ENCODE measurements around the gene CELF4. TPM values are rescaled to one million over a fixed set of nuclear protein-coding genes. Genes with fewer than 3 reads are reported as not detected.
A peak's percentile ranks its signal among the peaks of the same experiment; 100 is the strongest.

The CELF4 gene
- total RNA-seq, 1 donor from 2014 or later, result 0.22 TPM

DNA sequence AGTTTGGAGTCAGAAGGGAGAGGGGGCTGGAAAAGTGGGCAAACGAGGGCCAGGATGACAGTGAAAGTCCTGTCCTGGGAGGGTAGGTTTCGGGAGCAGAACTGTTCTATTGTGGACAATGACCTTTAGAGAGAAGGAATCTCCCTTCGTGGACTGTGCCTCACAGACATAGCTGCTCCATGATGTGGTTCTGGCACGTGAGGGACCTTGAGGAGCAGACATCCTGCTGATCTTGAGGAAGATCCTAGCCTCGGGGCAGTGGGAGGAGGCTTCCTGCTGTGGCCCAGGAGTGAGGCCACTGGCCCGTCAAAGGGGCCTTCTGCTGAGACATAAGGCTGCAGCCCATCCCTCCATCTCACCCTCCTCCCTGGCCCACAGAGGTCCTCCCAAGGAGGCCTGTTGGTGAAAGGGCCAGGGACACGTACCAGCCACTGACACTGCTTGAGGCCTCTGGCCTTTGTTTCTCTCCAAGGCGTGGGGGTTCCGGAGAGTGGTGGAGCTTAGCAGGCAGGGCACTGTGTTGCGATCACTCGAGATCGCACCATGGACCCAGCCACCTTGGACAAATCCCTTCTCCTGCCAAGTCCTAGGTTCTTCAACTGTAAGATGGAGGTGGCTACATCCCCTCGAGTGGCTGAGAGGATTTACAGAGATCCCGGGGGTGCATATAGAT is 167.2 kb downstream of the CELF4 start:
- DNase-seq (ENCODE audit: low spot score), result no peak
- H3K27me3 Mint-ChIP-seq (ENCODE audit: low read depth), result no peaks in the 10 kb centered on the region
- H3K27ac Mint-ChIP-seq (ENCODE audit: unreplicated experiment), result no peak overlapping the region
- H3K9me3 Mint-ChIP-seq (ENCODE audit: low read depth), result no peaks in the 10 kb centered on the region
- H3K4me3 Mint-ChIP-seq (ENCODE audit: unreplicated experiment), result no peak overlapping the region
- H3K36me3 Mint-ChIP-seq (ENCODE audit: low read depth), result no peaks in the 10 kb centered on the region
- TF ChIP-seq CTCF (IDR thresholded peaks at IDR 0.05), result no peak
- H3K4me1 Mint-ChIP-seq (ENCODE audit: low read depth), result peaks cover 14% of the 10 kb centered on the region

- no peak overlapping the region for H3K27ac Mint-ChIP-seq (ENCODE audit: unreplicated experiment)
- no peak for DNase-seq (ENCODE audit: low spot score)
- H3K27me3 Mint-ChIP-seq (ENCODE audit: low read depth), result peaks cover 5% of the 10 kb centered on the region
- TF ChIP-seq CTCF (IDR thresholded peaks at IDR 0.05), result no peak
- H3K9me3 Mint-ChIP-seq (ENCODE audit: low read depth), result no peaks in the 10 kb centered on the region
- no peaks in the 10 kb centered on the region for H3K36me3 Mint-ChIP-seq (ENCODE audit: low read depth)
- no peak overlapping the region for H3K4me3 Mint-ChIP-seq (ENCODE audit: unreplicated experiment)
- H3K4me1 Mint-ChIP-seq (ENCODE audit: low read depth), result peaks cover 8% of the 10 kb centered on the region
Measured at GRCh38 chr18:37397814-37398213, 167.8 kb downstream of the CELF4 start.

GRCh38 chr18:37396971-37397720 is 168.5 kb downstream of the CELF4 start:
- H3K27me3 Mint-ChIP-seq (ENCODE audit: low read depth), result peaks cover 10% of the 10 kb centered on the region
- H3K36me3 Mint-ChIP-seq (ENCODE audit: low read depth), result no peaks in the 10 kb centered on the region
- H3K9me3 Mint-ChIP-seq (ENCODE audit: low read depth), result no peaks in the 10 kb centered on the region
- TF ChIP-seq CTCF (IDR thresholded peaks at IDR 0.05), result no peak
- no peak overlapping the region for H3K4me3 Mint-ChIP-seq (ENCODE audit: unreplicated experiment)
- DNase-seq (ENCODE audit: low spot score), result no peak
- no peak overlapping the region for H3K27ac Mint-ChIP-seq (ENCODE audit: unreplicated experiment)
- peaks cover 6% of the 10 kb centered on the region for H3K4me1 Mint-ChIP-seq (ENCODE audit: low read depth)

GRCh38 chr18:37395631-37396030 is 170.0 kb downstream of the CELF4 start:
- H3K4me3 Mint-ChIP-seq (ENCODE audit: unreplicated experiment), result no peak overlapping the region
- DNase-seq (ENCODE audit: low spot score), result no peak
- peaks cover 6% of the 10 kb centered on the region for H3K4me1 Mint-ChIP-seq (ENCODE audit: low read depth)
- H3K9me3 Mint-ChIP-seq (ENCODE audit: low read depth), result no peaks in the 10 kb centered on the region
- no peaks in the 10 kb centered on the region for H3K36me3 Mint-ChIP-seq (ENCODE audit: low read depth)
- no peak for TF ChIP-seq CTCF (IDR thresholded peaks at IDR 0.05)
- H3K27me3 Mint-ChIP-seq (ENCODE audit: low read depth), result peaks cover 15% of the 10 kb centered on the region
- no peak overlapping the region for H3K27ac Mint-ChIP-seq (ENCODE audit: unreplicated experiment)

DNA sequence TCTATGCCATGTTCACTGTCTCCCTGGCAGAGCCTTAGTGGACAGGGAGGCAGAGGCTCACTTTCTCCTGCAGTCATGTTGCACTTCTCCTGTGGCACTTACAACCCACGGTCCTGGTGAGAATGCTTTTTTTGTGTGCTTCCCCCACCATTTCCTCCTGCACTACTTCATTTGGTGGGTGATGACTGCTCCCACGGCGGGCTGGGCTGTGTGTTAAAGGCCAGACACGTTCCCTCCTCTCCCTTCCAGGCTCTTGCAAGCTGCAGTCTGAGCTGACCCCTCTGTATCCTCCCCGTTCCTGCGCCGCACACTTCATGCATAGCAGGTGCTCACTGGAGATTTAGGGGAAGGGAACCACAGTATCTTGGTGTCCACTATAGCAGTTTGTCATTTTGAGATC is 170.5 kb downstream of the CELF4 start:
- H3K27me3 Mint-ChIP-seq (ENCODE audit: low read depth), result peaks cover 15% of the 10 kb centered on the region
- peak overlapping the region; percentile 41 for H3K4me3 Mint-ChIP-seq (ENCODE audit: unreplicated experiment)
- peaks cover 3% of the 10 kb centered on the region for H3K9me3 Mint-ChIP-seq (ENCODE audit: low read depth)
- no peak for DNase-seq (ENCODE audit: low spot score)
- H3K4me1 Mint-ChIP-seq (ENCODE audit: low read depth), result peaks cover 6% of the 10 kb centered on the region
- no peaks in the 10 kb centered on the region for H3K36me3 Mint-ChIP-seq (ENCODE audit: low read depth)
- H3K27ac Mint-ChIP-seq (ENCODE audit: unreplicated experiment), result no peak overlapping the region
- no peak for TF ChIP-seq CTCF (IDR thresholded peaks at IDR 0.05)

Data from chondrocyte (in vitro differentiated cells).